NCI-H526 (cell line): Measurements from ENCODE around the gene TTC31.
"Not testable (repeated sequence)": the region's sequence is repeated elsewhere in the genome, so short reads cannot be mapped to it uniquely, and the experiment has no call there.

Source experiments
- DNase-seq, 2 experiments: peaks; one replicate each; lab custom pipeline; 2025; lab: John Stamatoyannopoulos, UW

Gene TTC31

DNA sequence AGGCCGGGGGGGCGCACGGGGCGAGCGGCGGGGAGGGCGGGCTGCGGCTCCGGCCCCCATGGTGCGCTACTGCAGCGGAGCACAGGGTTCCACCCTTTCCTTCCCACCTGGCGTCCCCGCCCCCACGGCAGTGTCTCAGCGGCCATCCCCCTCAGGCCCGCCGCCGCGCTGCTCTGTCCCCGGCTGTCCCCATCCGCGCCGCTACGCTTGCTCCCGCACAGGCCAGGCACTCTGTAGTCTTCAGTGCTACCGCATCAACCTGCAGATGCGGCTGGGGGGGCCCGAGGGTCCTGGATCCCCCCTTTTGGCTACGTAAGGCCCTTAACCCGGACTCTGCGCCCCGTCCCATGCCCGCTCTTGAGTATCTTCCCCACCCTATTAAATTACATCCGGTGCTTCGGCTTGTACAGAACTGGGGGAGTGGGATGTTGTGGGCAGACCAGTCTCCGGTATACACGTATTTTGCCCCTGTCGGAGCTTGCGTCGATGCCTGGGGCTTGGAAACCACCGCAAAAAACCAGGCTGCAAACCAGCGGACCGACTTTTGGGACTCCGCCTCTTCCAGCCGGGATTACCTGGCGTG lies 25.2 kb upstream of the TTC31 start:
- DNase-seq = peak; percentile 56 to 84

- DNase-seq = peak; percentile 99 to 100
Observed at GRCh38 chr2:74458132-74458937, 24.5 kb upstream of the TTC31 start, which contains the start of gene WBP1. Gene WBP1 (plus strand): TSS chr2:74458438. CDS start chr2:74458603, 165 bp downstream.

DNA sequence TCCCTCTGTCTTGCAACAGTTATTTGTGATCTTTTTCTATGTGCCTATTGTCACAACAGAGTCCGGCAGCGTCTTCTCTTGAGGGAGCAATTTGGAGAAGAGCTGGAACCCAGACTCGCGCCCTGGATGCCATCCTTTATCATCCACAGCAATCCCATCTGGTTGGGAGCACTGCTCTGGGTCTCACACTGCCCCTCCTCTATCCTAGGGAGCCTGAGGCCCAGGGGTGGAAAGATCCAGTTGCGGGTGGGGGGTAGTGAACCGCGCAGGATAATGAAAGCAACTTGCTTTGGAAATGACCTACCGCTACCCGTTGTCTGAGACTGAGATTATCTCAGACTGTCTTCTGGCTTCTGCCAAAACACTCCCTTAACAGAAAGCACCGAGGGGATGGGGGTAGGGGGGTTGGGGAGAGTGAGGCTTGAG lies 23.9 kb upstream of the TTC31 start:
- DNase-seq = no peak

GRCh38 chr2:74459503-74460118 lies 23.3 kb upstream of the TTC31 start:
- DNase-seq = not testable (repeated sequence)

GRCh38 chr2:74460187-74460586 lies 22.7 kb upstream of the TTC31 start:
- not testable (repeated sequence) for DNase-seq

GRCh38 chr2:74461187-74462053 lies 21.5 kb upstream of the TTC31 start:
- DNase-seq = peak in 1 of 2 experiments; percentile 22

DNA sequence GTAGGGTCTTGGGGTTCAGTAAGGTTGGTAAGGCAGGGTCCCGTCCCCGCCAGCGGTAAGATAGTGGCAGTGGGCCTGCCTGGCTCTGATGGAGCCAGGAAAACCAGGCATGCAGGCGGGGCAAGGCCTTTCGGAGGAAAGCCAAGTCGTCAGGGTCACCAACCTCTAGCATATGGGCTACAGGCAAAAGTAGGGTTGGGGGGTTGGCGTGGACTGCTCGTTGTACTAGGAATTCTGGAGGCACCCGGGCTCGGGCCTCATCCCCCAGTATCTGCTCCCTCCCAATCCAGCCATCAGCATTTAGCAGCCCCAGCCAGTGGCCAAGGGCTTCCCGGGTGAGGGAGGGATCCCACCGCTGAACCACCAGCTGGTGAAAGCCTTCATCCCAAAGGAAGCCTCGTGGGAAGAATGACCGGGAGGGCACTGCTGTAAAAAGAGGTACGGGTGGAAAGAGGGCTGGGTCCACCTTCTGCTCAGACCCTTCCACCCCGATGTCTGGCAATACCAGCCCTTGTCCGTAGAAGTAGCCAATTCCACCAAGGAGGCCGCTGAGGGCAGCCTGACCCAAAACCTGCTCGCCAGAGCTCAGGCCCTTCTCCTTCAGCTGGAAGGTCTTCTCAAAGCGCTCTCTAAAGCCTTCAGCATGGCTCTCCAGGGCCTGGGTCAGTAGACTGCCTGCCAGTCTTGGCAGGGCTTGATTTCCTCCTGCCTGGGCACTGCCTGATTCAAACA lies 20.7 kb upstream of the TTC31 start:
- DNase-seq = no peak

DNA sequence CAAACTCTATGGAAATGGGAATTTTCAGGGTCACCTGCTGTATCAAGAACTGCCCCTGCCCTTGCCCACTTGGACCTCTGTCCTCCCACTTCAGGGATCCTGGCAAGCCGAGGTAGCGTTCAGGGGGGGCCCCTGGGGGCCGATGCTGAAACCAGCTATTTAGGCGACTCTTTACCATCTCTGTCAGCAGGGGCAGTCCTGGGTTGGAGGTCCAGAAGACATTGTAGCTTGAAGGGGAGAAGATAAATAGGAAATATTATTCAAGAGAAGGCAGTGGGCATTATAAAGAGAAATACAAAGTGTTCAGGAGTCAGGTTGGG lies 20.1 kb upstream of the TTC31 start:
- DNase-seq = no peak

GRCh38 chr2:74464406-74464805 lies 18.5 kb upstream of the TTC31 start:
- no peak for DNase-seq

- DNase-seq = not testable (repeated sequence)
Observed at GRCh38 chr2:74470742-74471141, 12.1 kb upstream of the TTC31 start.

GRCh38 chr2:74471332-74472065 lies 11.4 kb upstream of the TTC31 start:
- DNase-seq = no peak

DNA sequence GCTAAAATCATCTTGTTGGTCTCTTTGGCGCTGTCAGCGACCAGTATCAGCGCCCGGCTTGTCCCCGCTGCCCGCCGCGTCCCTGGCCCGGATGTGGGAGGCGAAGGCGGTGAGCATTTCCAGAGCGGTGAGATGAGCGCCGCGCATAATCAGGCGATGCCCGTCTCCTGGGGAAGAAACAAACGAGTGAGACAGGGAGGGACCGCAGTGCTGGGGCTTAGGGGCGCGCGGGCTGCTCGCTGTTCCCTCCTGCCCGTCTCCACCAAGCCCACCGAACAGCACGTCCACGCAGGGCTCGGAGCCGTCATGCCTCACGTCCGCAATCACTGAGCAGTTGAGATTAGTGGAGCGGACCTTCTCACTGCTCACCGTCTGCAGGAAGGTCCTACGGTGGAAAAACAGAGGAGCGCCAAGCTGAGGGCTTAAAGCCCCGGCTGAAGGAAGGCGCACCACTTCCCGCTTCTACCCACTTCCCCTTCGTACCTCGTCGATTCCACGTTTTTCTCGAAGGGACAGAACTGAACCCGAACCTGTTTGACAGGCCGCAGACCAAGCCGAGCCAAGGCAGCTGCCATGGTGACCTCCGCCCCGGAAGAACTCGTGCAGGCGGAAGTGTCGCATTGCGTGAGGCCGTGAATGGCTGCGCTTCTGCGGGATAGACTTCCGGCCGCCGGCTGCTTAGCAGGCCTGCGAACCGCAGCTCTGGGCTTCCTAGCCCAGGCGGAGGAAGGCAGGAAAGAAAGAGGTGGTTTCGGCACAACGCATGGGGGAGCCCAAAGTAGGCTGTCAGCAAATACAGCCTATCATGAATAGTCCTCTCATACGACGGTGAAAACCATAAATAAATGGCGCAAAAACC lies 10.6 kb upstream of the TTC31 start, which contains the start of gene MRPL53:
TSS of gene MRPL53 (minus strand) at position 595 of the 859 bp plus-strand sequence. CDS start at position 575, 20 bp downstream.
- peak; percentile 87 to 95 for DNase-seq

- no peak for DNase-seq
Observed at GRCh38 chr2:74472945-74473258, 10.0 kb upstream of the TTC31 start.

- DNase-seq = no peak
Observed at GRCh38 chr2:74474481-74474880, 8.4 kb upstream of the TTC31 start.

- peak in 1 of 2 experiments; percentile 9 for DNase-seq
Observed at GRCh38 chr2:74474899-74475298, 8.0 kb upstream of the TTC31 start.

GRCh38 chr2:74481431-74481830 lies 1.4 kb upstream of the TTC31 start:
- no peak for DNase-seq

- peak in 1 of 2 experiments; percentile 77 for DNase-seq
Observed at GRCh38 chr2:74481961-74482800, 700 bp upstream of the TTC31 start.

DNA sequence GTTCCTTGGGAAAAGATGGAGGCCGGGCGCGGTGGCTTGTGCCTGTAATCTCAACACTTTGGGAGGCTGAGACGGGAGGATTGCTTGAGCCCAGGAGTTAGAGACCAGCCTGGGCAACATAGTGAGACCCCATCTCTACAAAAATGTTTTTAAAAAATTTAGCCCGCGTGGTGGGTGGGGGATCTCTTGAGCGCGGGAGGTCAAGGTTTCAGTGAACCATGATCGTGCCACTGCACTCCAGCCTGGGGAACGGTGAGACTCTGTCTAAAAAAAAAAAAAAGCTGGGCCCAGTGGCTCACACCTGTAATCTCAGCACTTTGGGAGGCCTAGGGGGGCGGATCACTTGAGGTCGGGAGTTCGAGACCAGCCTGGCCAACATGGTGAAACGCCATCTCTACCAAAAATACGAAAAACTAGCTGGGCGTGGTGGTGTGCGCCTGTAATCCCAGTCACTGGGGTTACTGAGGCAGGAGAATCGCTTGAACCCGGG lies 839 bp downstream of the TTC31 start:
- not testable (repeated sequence) for DNase-seq

- DNase-seq = no peak
Observed at GRCh38 chr2:74486141-74486540, 3.3 kb downstream of the TTC31 start.
